Measurements from ENCODE around the gene NEU4.

NEU4 gene

DNA sequence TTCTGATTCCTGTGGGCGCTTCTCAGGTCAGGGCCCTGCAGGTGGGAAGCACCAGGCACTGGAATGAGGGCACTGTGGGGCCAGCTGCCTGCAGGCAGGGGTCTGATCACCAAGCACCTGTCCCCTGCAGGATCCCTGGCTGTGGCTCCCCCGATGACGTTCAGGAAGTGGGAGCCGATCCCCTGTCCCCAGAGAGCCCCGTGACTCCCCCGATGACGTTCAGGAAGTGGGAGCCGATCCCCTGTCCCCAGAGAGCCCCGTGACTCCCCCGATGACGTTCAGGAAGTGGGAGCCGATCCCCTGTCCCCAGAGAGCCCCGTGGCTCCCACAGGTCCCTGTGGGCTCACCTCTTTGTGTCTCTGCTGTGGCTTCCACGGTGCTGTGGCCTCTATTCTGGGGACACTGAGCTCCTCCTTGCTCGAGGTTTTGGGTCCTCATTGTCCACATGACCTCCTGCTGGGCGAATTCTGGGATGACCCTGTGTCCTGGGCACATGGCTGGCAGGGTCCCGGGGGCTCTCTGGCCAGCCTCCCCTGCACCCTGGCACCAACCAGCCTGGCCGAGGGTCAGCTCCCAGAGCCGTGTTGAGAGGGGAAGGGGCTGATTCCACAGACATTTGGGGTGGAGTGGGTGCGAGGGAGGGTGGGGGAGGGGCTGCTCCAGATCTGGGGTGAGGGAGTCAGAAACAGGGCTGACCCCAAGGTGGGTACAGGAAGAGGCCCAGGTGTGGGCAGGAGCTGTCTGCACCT is 4.8 kb downstream of the NEU4 start:
- TF ChIP-seq FOXP2 (optimal IDR thresholded peaks at IDR 0.05; ENCODE audit: borderline replicate concordance, extremely low read depth, extremely low read length, insufficient read depth), result no peak

DNA sequence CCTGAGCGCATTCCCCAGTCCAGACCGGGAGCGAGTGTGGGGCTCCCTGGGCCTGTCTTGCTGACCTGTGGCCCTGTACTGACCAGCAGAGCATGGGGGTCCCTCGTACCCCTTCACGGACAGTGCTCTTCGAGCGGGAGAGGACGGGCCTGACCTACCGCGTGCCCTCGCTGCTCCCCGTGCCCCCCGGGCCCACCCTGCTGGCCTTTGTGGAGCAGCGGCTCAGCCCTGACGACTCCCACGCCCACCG is 5.3 kb downstream of the NEU4 start:
- TF ChIP-seq FOXP2 (optimal IDR thresholded peaks at IDR 0.05; ENCODE audit: borderline replicate concordance, extremely low read depth, extremely low read length, insufficient read depth), result no peak
- no peak for TF ChIP-seq POLR2AphosphoS5 (IDR thresholded peaks at IDR 0.05; ENCODE audit: low read depth, low read length)
- no peak for TF ChIP-seq SIN3A (IDR thresholded peaks at IDR 0.05; ENCODE audit: borderline replicate concordance, insufficient read depth, low read length)
- TF ChIP-seq, protein P1, sequence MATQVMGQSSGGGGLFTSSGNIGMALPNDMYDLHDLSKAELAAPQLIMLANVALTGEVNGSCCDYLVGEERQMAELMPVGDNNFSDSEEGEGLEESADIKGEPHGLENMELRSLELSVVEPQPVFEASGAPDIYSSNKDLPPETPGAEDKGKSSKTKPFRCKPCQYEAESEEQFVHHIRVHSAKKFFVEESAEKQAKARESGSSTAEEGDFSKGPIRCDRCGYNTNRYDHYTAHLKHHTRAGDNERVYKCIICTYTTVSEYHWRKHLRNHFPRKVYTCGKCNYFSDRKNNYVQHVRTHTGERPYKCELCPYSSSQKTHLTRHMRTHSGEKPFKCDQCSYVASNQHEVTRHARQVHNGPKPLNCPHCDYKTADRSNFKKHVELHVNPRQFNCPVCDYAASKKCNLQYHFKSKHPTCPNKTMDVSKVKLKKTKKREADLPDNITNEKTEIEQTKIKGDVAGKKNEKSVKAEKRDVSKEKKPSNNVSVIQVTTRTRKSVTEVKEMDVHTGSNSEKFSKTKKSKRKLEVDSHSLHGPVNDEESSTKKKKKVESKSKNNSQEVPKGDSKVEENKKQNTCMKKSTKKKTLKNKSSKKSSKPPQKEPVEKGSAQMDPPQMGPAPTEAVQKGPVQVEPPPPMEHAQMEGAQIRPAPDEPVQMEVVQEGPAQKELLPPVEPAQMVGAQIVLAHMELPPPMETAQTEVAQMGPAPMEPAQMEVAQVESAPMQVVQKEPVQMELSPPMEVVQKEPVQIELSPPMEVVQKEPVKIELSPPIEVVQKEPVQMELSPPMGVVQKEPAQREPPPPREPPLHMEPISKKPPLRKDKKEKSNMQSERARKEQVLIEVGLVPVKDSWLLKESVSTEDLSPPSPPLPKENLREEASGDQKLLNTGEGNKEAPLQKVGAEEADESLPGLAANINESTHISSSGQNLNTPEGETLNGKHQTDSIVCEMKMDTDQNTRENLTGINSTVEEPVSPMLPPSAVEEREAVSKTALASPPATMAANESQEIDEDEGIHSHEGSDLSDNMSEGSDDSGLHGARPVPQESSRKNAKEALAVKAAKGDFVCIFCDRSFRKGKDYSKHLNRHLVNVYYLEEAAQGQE (IDR thresholded peaks at IDR 0.05; ENCODE audit: insufficient read depth in 1 of 2, low read depth in 2 of 2, low read length in 2 of 2), result no peak
- TF ChIP-seq TAF1 (IDR thresholded peaks at IDR 0.05; ENCODE audit: borderline replicate concordance, insufficient read depth, low read length), result no peak

DNA sequence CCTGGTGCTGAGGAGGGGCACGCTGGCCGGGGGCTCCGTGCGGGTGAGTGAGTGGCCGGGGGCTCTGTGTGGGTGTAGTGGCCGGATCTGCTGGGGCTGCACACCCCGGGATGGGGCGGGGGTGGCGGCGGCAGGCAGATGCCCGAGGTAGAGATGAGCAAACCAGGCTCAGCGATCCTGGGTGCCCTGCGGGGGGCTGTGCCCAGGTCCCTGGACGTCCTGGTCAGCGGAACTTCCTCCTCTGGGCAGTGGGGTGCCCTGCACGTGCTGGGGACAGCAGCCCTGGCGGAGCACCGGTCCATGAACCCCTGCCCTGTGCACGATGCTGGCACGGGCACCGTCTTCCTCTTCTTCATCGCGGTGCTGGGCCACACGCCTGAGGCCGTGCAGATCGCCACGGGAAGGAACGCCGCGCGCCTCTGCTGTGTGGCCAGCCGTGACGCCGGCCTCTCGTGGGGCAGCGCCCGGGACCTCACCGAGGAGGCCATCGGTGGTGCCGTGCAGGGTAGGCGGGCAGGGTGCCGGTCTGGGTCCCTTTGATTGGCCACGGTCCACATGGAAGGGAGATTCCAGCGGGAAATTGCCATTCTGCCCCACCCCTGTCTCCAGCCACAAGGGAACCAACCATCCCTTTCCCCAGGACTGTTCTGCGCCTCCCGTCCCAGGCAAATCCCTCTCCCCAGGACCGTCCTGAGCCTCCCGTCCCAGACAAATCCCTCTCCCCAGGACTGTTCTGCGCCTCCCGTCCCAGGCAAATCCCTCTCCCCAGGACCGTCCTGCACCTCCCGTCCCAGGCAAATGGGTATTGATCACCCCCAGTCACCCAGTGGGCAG is 5.9 kb downstream of the NEU4 start:
- TF ChIP-seq, protein P1 (IDR thresholded peaks at IDR 0.05; ENCODE audit: insufficient read depth in 1 of 2, low read depth in 2 of 2, low read length in 2 of 2), result no peak
- TF ChIP-seq POLR2AphosphoS5 (IDR thresholded peaks at IDR 0.05; ENCODE audit: low read depth, low read length) (no peak), FOXP2 (optimal IDR thresholded peaks at IDR 0.05; ENCODE audit: borderline replicate concordance, extremely low read depth, extremely low read length, insufficient read depth) (no peak), SIN3A (IDR thresholded peaks at IDR 0.05; ENCODE audit: borderline replicate concordance, insufficient read depth, low read length) (no peak), TAF1 (IDR thresholded peaks at IDR 0.05; ENCODE audit: borderline replicate concordance, insufficient read depth, low read length) (no peak)

DNA sequence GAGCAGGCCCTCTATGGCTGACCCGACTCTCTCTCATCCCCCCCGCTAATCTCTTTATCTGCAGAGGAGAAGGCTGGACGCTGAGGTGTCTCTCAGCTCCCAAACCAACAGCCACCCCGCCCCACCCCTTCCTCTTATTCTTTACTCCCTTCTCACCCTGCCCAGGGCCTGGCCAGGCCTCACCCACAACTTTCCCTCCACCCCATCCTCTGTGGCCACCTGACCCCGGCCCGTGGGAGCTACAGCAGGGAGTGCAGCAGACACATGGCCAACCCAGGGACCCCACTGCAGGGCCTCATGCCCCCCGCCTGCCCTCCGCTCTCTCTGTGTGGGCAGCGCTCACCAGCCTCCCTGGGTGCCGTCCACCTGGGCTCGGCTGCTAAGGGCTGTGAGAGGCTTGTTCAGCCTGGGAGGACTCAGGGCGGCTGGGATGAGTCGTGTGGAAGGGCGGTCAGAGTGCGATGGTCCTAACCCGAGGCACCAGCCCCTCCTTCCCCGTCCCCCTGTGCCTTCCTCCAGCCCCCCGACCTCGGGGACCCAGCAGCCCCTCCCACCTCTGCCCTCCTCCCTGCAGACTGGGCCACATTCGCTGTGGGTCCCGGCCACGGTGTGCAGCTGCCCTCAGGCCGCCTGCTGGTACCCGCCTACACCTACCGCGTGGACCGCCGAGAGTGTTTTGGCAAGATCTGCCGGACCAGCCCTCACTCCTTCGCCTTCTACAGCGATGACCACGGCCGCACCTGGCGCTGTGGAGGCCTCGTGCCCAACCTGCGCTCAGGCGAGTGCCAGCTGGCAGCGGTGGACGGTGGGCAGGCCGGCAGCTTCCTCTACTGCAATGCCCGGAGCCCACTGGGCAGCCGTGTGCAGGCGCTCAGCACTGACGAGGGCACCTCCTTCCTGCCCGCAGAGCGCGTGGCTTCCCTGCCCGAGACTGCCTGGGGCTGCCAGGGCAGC is 6.8 kb downstream of the NEU4 start:
- TF ChIP-seq FOXP2 (optimal IDR thresholded peaks at IDR 0.05; ENCODE audit: borderline replicate concordance, extremely low read depth, extremely low read length, insufficient read depth), result no peak
- TF ChIP-seq, protein P1 (IDR thresholded peaks at IDR 0.05; ENCODE audit: insufficient read depth in 1 of 2, low read depth in 2 of 2, low read length in 2 of 2), result no peak
- no peak for TF ChIP-seq POLR2AphosphoS5 (IDR thresholded peaks at IDR 0.05; ENCODE audit: low read depth, low read length)
- TF ChIP-seq TAF1 (IDR thresholded peaks at IDR 0.05; ENCODE audit: borderline replicate concordance, insufficient read depth, low read length), result no peak

DNA sequence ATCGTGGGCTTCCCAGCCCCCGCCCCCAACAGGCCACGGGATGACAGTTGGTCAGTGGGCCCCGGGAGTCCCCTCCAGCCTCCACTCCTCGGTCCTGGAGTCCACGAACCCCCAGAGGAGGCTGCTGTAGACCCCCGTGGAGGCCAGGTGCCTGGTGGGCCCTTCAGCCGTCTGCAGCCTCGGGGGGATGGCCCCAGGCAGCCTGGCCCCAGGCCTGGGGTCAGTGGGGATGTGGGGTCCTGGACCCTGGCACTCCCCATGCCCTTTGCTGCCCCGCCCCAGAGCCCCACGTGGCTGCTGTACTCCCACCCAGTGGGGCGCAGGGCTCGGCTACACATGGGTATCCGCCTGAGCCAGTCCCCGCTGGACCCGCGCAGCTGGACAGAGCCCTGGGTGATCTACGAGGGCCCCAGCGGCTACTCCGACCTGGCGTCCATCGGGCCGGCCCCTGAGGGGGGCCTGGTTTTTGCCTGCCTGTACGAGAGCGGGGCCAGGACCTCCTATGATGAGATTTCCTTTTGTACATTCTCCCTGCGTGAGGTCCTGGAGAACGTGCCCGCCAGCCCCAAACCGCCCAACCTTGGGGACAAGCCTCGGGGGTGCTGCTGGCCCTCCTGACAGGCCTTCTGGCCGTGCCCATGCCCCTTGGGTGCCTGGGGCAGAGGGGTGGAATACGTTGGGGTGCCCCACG is 7.6 kb downstream of the NEU4 start:
- TF ChIP-seq SIN3A (IDR thresholded peaks at IDR 0.05; ENCODE audit: borderline replicate concordance, insufficient read depth, low read length) (no peak), TAF1 (IDR thresholded peaks at IDR 0.05; ENCODE audit: borderline replicate concordance, insufficient read depth, low read length) (no peak), POLR2AphosphoS5 (IDR thresholded peaks at IDR 0.05; ENCODE audit: low read depth, low read length) (no peak), FOXP2 (optimal IDR thresholded peaks at IDR 0.05; ENCODE audit: borderline replicate concordance, extremely low read depth, extremely low read length, insufficient read depth) (no peak)
- TF ChIP-seq, protein P1 (IDR thresholded peaks at IDR 0.05; ENCODE audit: insufficient read depth in 1 of 2, low read depth in 2 of 2, low read length in 2 of 2), result no peak

Data from PFSK-1 (cell line).